Measurements from ENCODE around the gene LRRC37A3.
"Not testable (repeated sequence)": the region's sequence is repeated elsewhere in the genome, so short reads cannot be mapped to it uniquely, and the experiment has no call there.

The LRRC37A3 gene

DNA sequence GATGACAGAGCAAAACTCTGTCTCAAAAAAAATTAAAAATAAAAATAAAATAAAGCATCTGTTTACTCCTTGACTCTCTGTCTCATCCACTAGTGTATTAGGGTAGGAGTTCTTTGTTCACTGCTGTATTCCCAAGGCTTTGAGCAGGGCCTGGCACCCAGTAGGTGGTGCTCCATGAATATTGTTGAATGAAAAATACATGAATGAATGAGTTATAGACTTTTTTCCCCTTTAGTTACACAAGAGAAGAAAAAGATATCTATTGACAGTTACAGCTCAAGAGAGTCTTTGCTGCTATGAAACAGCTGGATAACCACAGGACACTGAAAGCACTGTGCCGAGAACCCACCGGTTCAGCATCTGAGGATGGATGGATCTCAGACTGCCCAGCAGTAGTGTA is 44.5 kb upstream of the LRRC37A3 start:
- not testable (repeated sequence) for H3K9ac ChIP-seq (ENCODE audit: low read length); H3F3A ChIP-seq (ENCODE audit: insufficient read depth, low read length); H3K79me2 ChIP-seq (ENCODE audit: insufficient read depth, low read length); H3K9me3 ChIP-seq (ENCODE audit: low read length); H3K36me3 ChIP-seq (ENCODE audit: insufficient read depth, low read length); H4K20me1 ChIP-seq (ENCODE audit: insufficient read depth, low read length); H3K27me3 ChIP-seq (ENCODE audit: insufficient read depth, low read length); H3K4me3 ChIP-seq (ENCODE audit: low read depth, low read length, poor library complexity, severe bottlenecking); H2AFZ ChIP-seq (ENCODE audit: low read length); H3K9me2 ChIP-seq (ENCODE audit: low read depth, low read length)
- peaks cover 80% of the 10 kb centered on the region for H3K4me1 ChIP-seq (ENCODE audit: insufficient read depth, low read length, severe bottlenecking)
- TF ChIP-seq, protein P1, sequence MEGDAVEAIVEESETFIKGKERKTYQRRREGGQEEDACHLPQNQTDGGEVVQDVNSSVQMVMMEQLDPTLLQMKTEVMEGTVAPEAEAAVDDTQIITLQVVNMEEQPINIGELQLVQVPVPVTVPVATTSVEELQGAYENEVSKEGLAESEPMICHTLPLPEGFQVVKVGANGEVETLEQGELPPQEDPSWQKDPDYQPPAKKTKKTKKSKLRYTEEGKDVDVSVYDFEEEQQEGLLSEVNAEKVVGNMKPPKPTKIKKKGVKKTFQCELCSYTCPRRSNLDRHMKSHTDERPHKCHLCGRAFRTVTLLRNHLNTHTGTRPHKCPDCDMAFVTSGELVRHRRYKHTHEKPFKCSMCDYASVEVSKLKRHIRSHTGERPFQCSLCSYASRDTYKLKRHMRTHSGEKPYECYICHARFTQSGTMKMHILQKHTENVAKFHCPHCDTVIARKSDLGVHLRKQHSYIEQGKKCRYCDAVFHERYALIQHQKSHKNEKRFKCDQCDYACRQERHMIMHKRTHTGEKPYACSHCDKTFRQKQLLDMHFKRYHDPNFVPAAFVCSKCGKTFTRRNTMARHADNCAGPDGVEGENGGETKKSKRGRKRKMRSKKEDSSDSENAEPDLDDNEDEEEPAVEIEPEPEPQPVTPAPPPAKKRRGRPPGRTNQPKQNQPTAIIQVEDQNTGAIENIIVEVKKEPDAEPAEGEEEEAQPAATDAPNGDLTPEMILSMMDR (IDR thresholded peaks at IDR 0.05; ENCODE audit: low read length): peak; percentile 29
- H3K27ac ChIP-seq (ENCODE audit: low read depth, low read length, poor library complexity, severe bottlenecking): peak overlapping the region; percentile 97
- H3K4me2 ChIP-seq (ENCODE audit: low read length): peak overlapping the region; percentile 35; the same call in 1 of the 2 replicates

GRCh38 chr17:64961563-64962378 is 42.5 kb upstream of the LRRC37A3 start:
- H3K79me2 ChIP-seq (ENCODE audit: insufficient read depth, low read length): not testable (repeated sequence)

DNA sequence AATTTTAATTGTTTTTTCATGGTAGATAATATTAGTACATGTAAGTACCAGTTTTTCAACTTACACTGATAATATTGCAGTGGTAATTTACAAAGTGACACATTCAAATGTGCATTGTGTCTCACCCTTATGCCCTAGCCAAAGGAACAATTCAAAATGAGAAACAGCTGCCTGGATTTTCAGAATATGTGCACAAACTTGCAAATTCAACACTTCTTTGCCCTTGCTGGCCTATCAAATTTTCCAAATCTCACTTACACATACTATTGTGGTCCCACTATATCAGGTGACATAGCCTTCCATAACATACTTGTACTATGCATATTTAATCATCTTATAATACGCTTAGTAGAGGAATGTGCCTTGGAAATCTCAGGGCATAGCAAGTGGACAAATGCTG is 32.6 kb upstream of the LRRC37A3 start:
- Histone ChIP-seq H3K9me2 (ENCODE audit: low read depth, low read length) (no peaks in the 10 kb centered on the region), H3K9me3 (ENCODE audit: low read length) (no peaks in the 10 kb centered on the region), H3K36me3 (ENCODE audit: insufficient read depth, low read length) (no peaks in the 10 kb centered on the region), H3K4me2 (ENCODE audit: low read length) (no peak overlapping the region), H3F3A (ENCODE audit: insufficient read depth, low read length) (no peaks in the 10 kb centered on the region), H3K27me3 (ENCODE audit: insufficient read depth, low read length) (no peaks in the 10 kb centered on the region), H3K4me1 (ENCODE audit: insufficient read depth, low read length, severe bottlenecking) (peaks cover 4% of the 10 kb centered on the region), H3K4me3 (ENCODE audit: low read depth, low read length, poor library complexity, severe bottlenecking) (no peak overlapping the region), H2AFZ (ENCODE audit: low read length) (no peak overlapping the region), H4K20me1 (ENCODE audit: insufficient read depth, low read length) (no peaks in the 10 kb centered on the region), H3K79me2 (ENCODE audit: insufficient read depth, low read length) (no peaks in the 10 kb centered on the region), H3K27ac (ENCODE audit: low read depth, low read length, poor library complexity, severe bottlenecking) (no peak overlapping the region), H3K9ac (ENCODE audit: low read length) (no peak overlapping the region)
- TF ChIP-seq EZH2 (IDR thresholded peaks at IDR 0.05; ENCODE audit: borderline replicate concordance, low read length): no peak
- TF ChIP-seq, protein P1 (IDR thresholded peaks at IDR 0.05; ENCODE audit: low read length): no peak

More at GRCh38 chr17:64961563-64962378, 42.5 kb upstream of the LRRC37A3 start:
- not testable (repeated sequence) for H3F3A ChIP-seq (ENCODE audit: insufficient read depth, low read length); H3K9me2 ChIP-seq (ENCODE audit: low read depth, low read length); H3K36me3 ChIP-seq (ENCODE audit: insufficient read depth, low read length); H3K9ac ChIP-seq (ENCODE audit: low read length); H4K20me1 ChIP-seq (ENCODE audit: insufficient read depth, low read length); H3K4me3 ChIP-seq (ENCODE audit: low read depth, low read length, poor library complexity, severe bottlenecking); H2AFZ ChIP-seq (ENCODE audit: low read length); H3K9me3 ChIP-seq (ENCODE audit: low read length); H3K27me3 ChIP-seq (ENCODE audit: insufficient read depth, low read length)
- H3K27ac ChIP-seq (ENCODE audit: low read depth, low read length, poor library complexity, severe bottlenecking): peak overlapping the region; percentile 68
- H3K4me2 ChIP-seq (ENCODE audit: low read length): peak overlapping the region; percentile 19; the same call in 1 of the 2 replicates
- H3K4me1 ChIP-seq (ENCODE audit: insufficient read depth, low read length, severe bottlenecking): peaks cover 77% of the 10 kb centered on the region
- TF ChIP-seq, protein P1 (IDR thresholded peaks at IDR 0.05; ENCODE audit: low read length): peak; percentile 64

All from OCI-LY1 (cell line).